Keratinocyte (primary cell): Measurements from ENCODE around the gene NCK2.

ENCODE experiments used
- CTCF ChIP-seq, 3 experiments: IDR thresholded peaks in 1 of 3; conservative IDR thresholded peaks in 1 of 3; optimal IDR thresholded peaks in 1 of 3; 2 replicates in 2 of 3; 3 replicates in 1 of 3; pipeline versions ENCODE3 to v1.5.1; 2011; ENCODE audit warnings: low read length in 3 of 3, mild to moderate bottlenecking in 3 of 3, moderate library complexity in 2 of 3, control low read depth in 1 of 3, inconsistent platforms in 1 of 3; ENCODE audit not compliant: insufficient read depth in 2 of 3; ENCODE audit errors: extremely low read depth in 1 of 3
- EZH2 ChIP-seq: IDR thresholded peaks from one replicate; pipeline ENCODE4 v1.6.1; 2012; ENCODE audit warnings: inconsistent platforms, mild to moderate bottlenecking, low read length, moderate library complexity

GRCh38 chr2:105882920-105883435, 138.3 kb downstream of the NCK2 start:
- no peak for TF ChIP-seq EZH2
- TF ChIP-seq CTCF (optimal IDR thresholded peaks at IDR 0.05 in 1 of 3, IDR thresholded peaks at IDR 0.05 in 1 of 3, conservative IDR thresholded peaks at IDR 0.05 in 1 of 3; ENCODE audit: extremely low read depth in 1 of 3, insufficient read depth in 2 of 3, low read length in 3 of 3), result no peak
